GM12801 (cell line): ENCODE data around the gene C1orf167.

Source experiments
- CTCF ChIP-seq: IDR thresholded peaks from one replicate; pipeline ENCODE4 v1.5.1; 2011; ENCODE audit warnings: control low read depth; ENCODE audit not compliant: insufficient read length; ENCODE audit errors: extremely low read depth

The C1orf167 gene

GRCh38 chr1:11788549-11789053, 26.6 kb downstream of the C1orf167 start:
- no peak for TF ChIP-seq CTCF

GRCh38 chr1:11789126-11790067, 27.4 kb downstream of the C1orf167 start:
- no peak for TF ChIP-seq CTCF

GRCh38 chr1:11790101-11790879, 28.3 kb downstream of the C1orf167 start:
- TF ChIP-seq CTCF: no peak

- no peak for TF ChIP-seq CTCF
Measured at GRCh38 chr1:11790880-11791715, 29.1 kb downstream of the C1orf167 start.

- no peak for TF ChIP-seq CTCF
Measured at GRCh38 chr1:11792106-11792505, 30.1 kb downstream of the C1orf167 start.

- no peak for TF ChIP-seq CTCF
Measured at GRCh38 chr1:11793819-11794218, 31.8 kb downstream of the C1orf167 start.
